K562 (cell line): Measurements from ENCODE around the gene DEFB131A.
"Not testable (repeated sequence)": the region's sequence is repeated elsewhere in the genome, so short reads cannot be mapped to it uniquely, and the experiment has no call there.

Source experiments
- FOXA1 ChIP-seq: fragments of 450-650 bp; IDR thresholded peaks from 2 replicates; pipeline ENCODE4 v1.6.1; 2016; ENCODE audit warnings: mild to moderate bottlenecking, borderline replicate concordance
- FUS ChIP-seq: fragments of 200-400 bp; formaldehyde crosslinking; optimal IDR thresholded peaks from 2 replicates; pipeline ENCODE3; 2017; ENCODE audit warnings: low read depth, low read length
- ZNF280B ChIP-seq: fragments of 250-450 bp; sonication (Bioruptor Pico); IDR thresholded peaks from 2 replicates; pipeline ENCODE4 v1.5.1; 2021; ENCODE audit warnings: mild to moderate bottlenecking
- TF ChIP-seq, protein P1 (sequence below), 3 experiments: IDR thresholded peaks in 2 of 3; conservative IDR thresholded peaks in 1 of 3; 2 replicates each; pipeline ENCODE4 v1.5.1; 2011 to 2012; ENCODE audit warnings: low read length in 3 of 3, mild to moderate bottlenecking in 3 of 3, control low read depth in 2 of 3, improper control_type of control experiment in 1 of 3, inconsistent platforms in 1 of 3, low read depth in 1 of 3, mixed read lengths in 1 of 3, moderate library complexity in 1 of 3; ENCODE audit not compliant: insufficient read depth in 2 of 3

DNA sequence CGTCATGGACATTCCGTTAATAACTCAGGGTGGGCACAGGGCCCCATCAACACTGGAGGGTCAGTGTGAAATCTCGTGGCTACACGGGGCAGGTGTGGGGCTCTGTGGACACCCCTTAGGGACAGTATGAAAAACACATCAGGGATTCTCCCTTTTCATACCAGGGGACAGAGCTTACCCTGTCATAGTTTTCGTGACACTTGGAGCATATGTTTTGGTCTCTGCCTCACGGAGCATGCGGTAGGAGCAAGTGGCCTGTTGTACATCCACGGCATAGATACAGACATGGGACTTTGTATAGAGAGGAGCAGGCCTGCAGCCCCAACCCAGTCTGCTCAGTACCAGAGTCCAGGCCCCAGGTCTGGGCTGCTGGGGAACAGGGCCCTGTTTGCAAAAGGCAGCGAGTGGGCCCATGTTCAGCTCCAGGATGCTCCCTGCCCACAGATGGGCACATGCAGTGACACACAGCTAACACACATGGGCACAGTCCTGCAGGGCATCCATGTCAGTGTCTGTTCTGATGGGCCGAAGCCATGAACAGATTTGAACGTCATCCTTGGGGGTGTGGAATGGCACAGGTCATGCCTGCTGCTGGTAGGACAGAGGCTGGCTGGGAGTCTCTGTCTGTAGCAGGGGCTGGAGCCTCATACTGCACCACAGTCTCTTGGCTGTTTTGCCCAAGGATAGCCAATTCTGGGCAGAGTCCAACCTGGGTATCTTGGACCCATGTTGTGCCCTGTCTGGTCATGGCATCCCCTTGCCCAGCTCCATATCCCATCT lies 50.2 kb downstream of the DEFB131A start:
- not testable (repeated sequence) for TF ChIP-seq FUS; FOXA1; ZNF280B (CRISPR knock-in tag)
- TF ChIP-seq, protein P1, sequence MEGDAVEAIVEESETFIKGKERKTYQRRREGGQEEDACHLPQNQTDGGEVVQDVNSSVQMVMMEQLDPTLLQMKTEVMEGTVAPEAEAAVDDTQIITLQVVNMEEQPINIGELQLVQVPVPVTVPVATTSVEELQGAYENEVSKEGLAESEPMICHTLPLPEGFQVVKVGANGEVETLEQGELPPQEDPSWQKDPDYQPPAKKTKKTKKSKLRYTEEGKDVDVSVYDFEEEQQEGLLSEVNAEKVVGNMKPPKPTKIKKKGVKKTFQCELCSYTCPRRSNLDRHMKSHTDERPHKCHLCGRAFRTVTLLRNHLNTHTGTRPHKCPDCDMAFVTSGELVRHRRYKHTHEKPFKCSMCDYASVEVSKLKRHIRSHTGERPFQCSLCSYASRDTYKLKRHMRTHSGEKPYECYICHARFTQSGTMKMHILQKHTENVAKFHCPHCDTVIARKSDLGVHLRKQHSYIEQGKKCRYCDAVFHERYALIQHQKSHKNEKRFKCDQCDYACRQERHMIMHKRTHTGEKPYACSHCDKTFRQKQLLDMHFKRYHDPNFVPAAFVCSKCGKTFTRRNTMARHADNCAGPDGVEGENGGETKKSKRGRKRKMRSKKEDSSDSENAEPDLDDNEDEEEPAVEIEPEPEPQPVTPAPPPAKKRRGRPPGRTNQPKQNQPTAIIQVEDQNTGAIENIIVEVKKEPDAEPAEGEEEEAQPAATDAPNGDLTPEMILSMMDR (IDR thresholded peaks at IDR 0.05 in 2 of 3, conservative IDR thresholded peaks at IDR 0.05 in 1 of 3; ENCODE audit: insufficient read depth in 2 of 3, low read depth in 1 of 3, low read length in 3 of 3): not testable (repeated sequence)
